Measurements from ENCODE around the gene USP13. TPM values are rescaled to one million over a fixed set of nuclear protein-coding genes. Genes with fewer than 3 reads are reported as not detected.
"Not testable (repeated sequence)": the region's sequence is repeated elsewhere in the genome, so short reads cannot be mapped to it uniquely, and the experiment has no call there.

The USP13 gene
- total RNA-seq, 5 donors from 2014 or later (not counting 1 experiment from before 2014, with no cell fraction given) = 6.2 to 7.9 (median 7.0) TPM

GRCh38 chr3:179683286-179683685 is 30.4 kb downstream of the USP13 start:
- CTCF ChIA-PET; H3K9me3 Mint-ChIP-seq; H3K4me1 Mint-ChIP-seq; H3K27ac ChIP-seq (ENCODE audit: low read length); H3K36me3 ChIP-seq (ENCODE audit: control insufficient read depth in 2 of 2, extremely low read depth in 1 of 2, insufficient read depth in 1 of 2, low read length in 1 of 2); H3K27me3 ChIP-seq (replicated peaks in 1 of 2; ENCODE audit: control insufficient read depth in 2 of 2, extremely low read depth in 1 of 2, insufficient read depth in 2 of 2, low read length in 1 of 2); H3K9me3 ChIP-seq; H3K27ac Mint-ChIP-seq; ATAC-seq (replicated peaks in 1 of 4); H3K4me3 ChIP-seq (ENCODE audit: control insufficient read depth in 1 of 2, extremely low read depth in 1 of 2, low read length in 1 of 2); H3K4me3 Mint-ChIP-seq; POLR2A ChIA-PET; H3K27me3 Mint-ChIP-seq; DNase-seq; H3K4me1 ChIP-seq (ENCODE audit: control insufficient read depth in 1 of 2, extremely low read depth in 1 of 2, insufficient read depth in 2 of 2, low read length in 2 of 2): not testable (repeated sequence)
- no CpG with 5 or more reads among the region's 5 CpGs for WGBS (ENCODE audit: insufficient coverage)
- H3K36me3 Mint-ChIP-seq = peaks cover 15% of the 10 kb centered on the region

DNA sequence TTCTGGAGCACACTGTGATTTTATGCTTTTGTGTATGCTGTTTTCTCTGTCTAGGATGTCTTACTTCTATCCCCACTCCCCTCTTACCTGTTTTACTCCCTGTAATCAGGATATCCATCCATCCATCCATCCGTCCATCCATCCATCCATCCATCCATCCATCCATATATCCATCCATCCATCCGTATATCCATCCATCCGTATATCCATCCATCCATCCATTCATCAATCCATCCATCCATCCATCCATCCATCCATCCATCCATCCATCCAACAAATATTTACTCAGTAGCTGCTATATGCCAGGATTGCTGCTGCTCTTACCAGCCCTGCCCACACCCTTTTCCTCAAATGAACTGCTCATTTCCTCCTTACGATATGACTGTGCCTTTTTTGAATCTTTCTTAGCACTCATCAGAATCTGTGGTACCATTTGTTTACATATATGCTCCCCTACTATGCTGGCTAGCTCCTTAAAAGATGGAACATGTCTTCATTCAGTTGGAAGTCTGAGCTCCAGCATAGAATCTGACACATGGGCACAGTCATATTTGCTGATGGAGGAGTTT is 35.2 kb downstream of the USP13 start:
- Mint-ChIP-seq H3K27me3 (no peaks in the 10 kb centered on the region), H3K9me3 (no peaks in the 10 kb centered on the region), H3K27ac (no peak overlapping the region), H3K4me1 (no peaks in the 10 kb centered on the region), H3K36me3 (peaks cover 40% of the 10 kb centered on the region), H3K4me3 (no peak overlapping the region)
- Histone ChIP-seq H3K27me3 (replicated peaks in 1 of 2; ENCODE audit: control insufficient read depth in 2 of 2, extremely low read depth in 1 of 2, insufficient read depth in 2 of 2, low read length in 1 of 2) (no peaks in the 10 kb centered on the region), H3K4me3 (ENCODE audit: control insufficient read depth in 1 of 2, extremely low read depth in 1 of 2, low read length in 1 of 2) (no peak overlapping the region), H3K36me3 (ENCODE audit: control insufficient read depth in 2 of 2, extremely low read depth in 1 of 2, insufficient read depth in 1 of 2, low read length in 1 of 2) (peaks cover 0 to 6% of the 10 kb centered on the region in 2 donors), H3K9me3 (no peaks in the 10 kb centered on the region), H3K27ac (ENCODE audit: low read length) (no peak overlapping the region), H3K4me1 (ENCODE audit: control insufficient read depth in 1 of 2, extremely low read depth in 1 of 2, insufficient read depth in 2 of 2, low read length in 2 of 2) (no peaks in the 10 kb centered on the region)
- POLR2A ChIA-PET = interaction anchor here in 1 of 2 donors (0.6 kb wide), 1 partner anchor 11 kb away, joined by 5 read pairs; no protein-coding TSS in a partner anchor
- no peak for DNase-seq
- CTCF ChIA-PET = no interaction called here
- 96% methylated on average over 4 of the region's 4 CpGs for WGBS (ENCODE audit: insufficient coverage)
- ATAC-seq (replicated peaks in 1 of 4) = no peak

DNA sequence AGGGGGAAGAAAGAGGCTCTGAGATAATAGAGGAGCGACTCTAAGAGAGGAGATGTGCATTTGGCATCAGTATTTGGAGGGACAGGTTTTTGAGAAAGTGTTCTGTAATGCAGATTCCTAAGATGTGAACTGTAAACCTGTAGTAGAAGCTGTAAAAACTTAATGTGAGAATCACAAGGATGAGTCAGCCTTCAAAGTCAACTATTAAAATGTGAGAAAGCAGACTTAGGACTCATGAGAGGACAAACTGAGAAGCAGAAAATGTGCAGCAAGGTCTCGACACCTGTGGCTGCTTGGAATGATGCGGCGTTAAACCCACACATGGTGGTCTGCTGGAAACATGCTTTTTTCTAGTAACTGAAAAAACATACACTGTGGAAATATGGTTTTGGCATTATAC is 36.0 kb downstream of the USP13 start:
- Histone ChIP-seq H3K4me3 (ENCODE audit: control insufficient read depth in 1 of 2, extremely low read depth in 1 of 2, low read length in 1 of 2) (no peak overlapping the region), H3K4me1 (ENCODE audit: control insufficient read depth in 1 of 2, extremely low read depth in 1 of 2, insufficient read depth in 2 of 2, low read length in 2 of 2) (no peaks in the 10 kb centered on the region), H3K9me3 (no peaks in the 10 kb centered on the region), H3K27ac (ENCODE audit: low read length) (no peak overlapping the region), H3K36me3 (ENCODE audit: control insufficient read depth in 2 of 2, extremely low read depth in 1 of 2, insufficient read depth in 1 of 2, low read length in 1 of 2) (peaks cover 0 to 6% of the 10 kb centered on the region in 2 donors), H3K27me3 (replicated peaks in 1 of 2; ENCODE audit: control insufficient read depth in 2 of 2, extremely low read depth in 1 of 2, insufficient read depth in 2 of 2, low read length in 1 of 2) (no peaks in the 10 kb centered on the region)
- ATAC-seq (replicated peaks in 1 of 4) = no peak
- DNase-seq = no peak
- H3K9me3 Mint-ChIP-seq = no peaks in the 10 kb centered on the region
- H3K36me3 Mint-ChIP-seq = peaks cover 37% of the 10 kb centered on the region
- H3K27ac Mint-ChIP-seq = no peak overlapping the region
- WGBS (ENCODE audit: insufficient coverage) = 88% methylated on average over 4 of the region's 4 CpGs
- H3K27me3 Mint-ChIP-seq = no peaks in the 10 kb centered on the region
- POLR2A ChIA-PET = no interaction called here
- H3K4me3 Mint-ChIP-seq = no peak overlapping the region
- H3K4me1 Mint-ChIP-seq = no peaks in the 10 kb centered on the region
- CTCF ChIA-PET = interaction anchor here in 1 of 2 donors (0.6 kb wide), 1 partner anchor 1511 kb away, joined by 5 read pairs; no protein-coding TSS in a partner anchor

DNA sequence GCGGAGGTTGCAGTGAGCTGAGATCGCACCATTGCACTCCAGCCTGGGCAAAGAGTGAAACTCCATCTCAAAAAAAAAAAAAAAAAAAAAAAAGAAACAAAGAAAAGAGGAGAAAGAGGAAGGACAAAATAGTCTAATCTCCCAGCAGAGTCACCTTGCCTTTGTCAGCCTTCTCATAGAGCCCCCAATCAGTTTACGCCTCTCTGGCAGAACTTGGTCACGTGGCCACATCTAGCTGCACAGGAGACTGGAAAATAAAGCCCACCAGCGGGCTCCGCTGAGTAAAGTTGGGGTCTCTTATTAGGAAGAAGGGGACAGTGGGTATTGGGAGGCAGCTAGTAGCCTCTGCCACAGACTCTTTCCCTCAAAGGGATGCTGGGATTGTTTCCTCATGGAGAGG is 41.9 kb downstream of the USP13 start:
- Mint-ChIP-seq H3K36me3 (peaks cover 31% of the 10 kb centered on the region), H3K27me3 (no peaks in the 10 kb centered on the region), H3K27ac (no peak overlapping the region), H3K9me3 (no peaks in the 10 kb centered on the region), H3K4me3 (no peak overlapping the region), H3K4me1 (peaks cover 0 to 3% (median 0%) of the 10 kb centered on the region in 3 donors)
- Histone ChIP-seq H3K27me3 (replicated peaks in 1 of 2; ENCODE audit: control insufficient read depth in 2 of 2, extremely low read depth in 1 of 2, insufficient read depth in 2 of 2, low read length in 1 of 2) (no peaks in the 10 kb centered on the region), H3K4me3 (ENCODE audit: control insufficient read depth in 1 of 2, extremely low read depth in 1 of 2, low read length in 1 of 2) (no peak overlapping the region), H3K36me3 (ENCODE audit: control insufficient read depth in 2 of 2, extremely low read depth in 1 of 2, insufficient read depth in 1 of 2, low read length in 1 of 2) (no peaks in the 10 kb centered on the region), H3K9me3 (no peaks in the 10 kb centered on the region), H3K4me1 (ENCODE audit: control insufficient read depth in 1 of 2, extremely low read depth in 1 of 2, insufficient read depth in 2 of 2, low read length in 2 of 2) (no peaks in the 10 kb centered on the region), H3K27ac (ENCODE audit: low read length) (no peak overlapping the region)
- POLR2A ChIA-PET = no interaction called here
- ATAC-seq (replicated peaks in 1 of 4) = no peak
- no peak for DNase-seq
- no CpG with 5 or more reads among the region's 6 CpGs for WGBS (ENCODE audit: insufficient coverage)
- CTCF ChIA-PET = interaction anchor here in 1 of 2 donors (1.0 kb wide), 1 partner anchor 15 kb away, joined by 3 read pairs; no protein-coding TSS in a partner anchor

GRCh38 chr3:179695672-179696313 is 43.0 kb downstream of the USP13 start:
- peaks cover 34% of the 10 kb centered on the region for H3K36me3 Mint-ChIP-seq
- H3K27ac ChIP-seq (ENCODE audit: low read length) = no peak overlapping the region
- 86% methylated on average over 1 of the region's 4 CpGs for WGBS (ENCODE audit: insufficient coverage)
- no peak overlapping the region for H3K27ac Mint-ChIP-seq
- no peaks in the 10 kb centered on the region for H3K36me3 ChIP-seq (ENCODE audit: control insufficient read depth in 2 of 2, extremely low read depth in 1 of 2, insufficient read depth in 1 of 2, low read length in 1 of 2)
- no peaks in the 10 kb centered on the region for H3K9me3 Mint-ChIP-seq
- H3K4me1 ChIP-seq (ENCODE audit: control insufficient read depth in 1 of 2, extremely low read depth in 1 of 2, insufficient read depth in 2 of 2, low read length in 2 of 2) = no peaks in the 10 kb centered on the region
- ATAC-seq (replicated peaks in 1 of 4) (no peak), DNase-seq (no peak)
- H3K4me3 Mint-ChIP-seq = no peak overlapping the region
- no peak overlapping the region for H3K4me3 ChIP-seq (ENCODE audit: control insufficient read depth in 1 of 2, extremely low read depth in 1 of 2, low read length in 1 of 2)
- ChIA-PET CTCF (interaction anchor here in 1 of 2 donors (1.0 kb wide), 1 partner anchor 14 kb away, joined by 3 read pairs; no protein-coding TSS in a partner anchor), POLR2A (interaction anchor here in 1 of 2 donors (0.6 kb wide), 1 partner anchor 1223 kb away, joined by 9 read pairs; no protein-coding TSS in a partner anchor)
- no peaks in the 10 kb centered on the region for H3K27me3 ChIP-seq (replicated peaks in 1 of 2; ENCODE audit: control insufficient read depth in 2 of 2, extremely low read depth in 1 of 2, insufficient read depth in 2 of 2, low read length in 1 of 2)
- H3K9me3 ChIP-seq = no peaks in the 10 kb centered on the region
- no peaks in the 10 kb centered on the region for H3K27me3 Mint-ChIP-seq
- peaks cover 0 to 3% (median 0%) of the 10 kb centered on the region in 3 donors for H3K4me1 Mint-ChIP-seq

GRCh38 chr3:179697736-179698332 is 45.0 kb downstream of the USP13 start:
- Histone ChIP-seq H3K27me3 (replicated peaks in 1 of 2; ENCODE audit: control insufficient read depth in 2 of 2, extremely low read depth in 1 of 2, insufficient read depth in 2 of 2, low read length in 1 of 2) (no peaks in the 10 kb centered on the region), H3K36me3 (ENCODE audit: control insufficient read depth in 2 of 2, extremely low read depth in 1 of 2, insufficient read depth in 1 of 2, low read length in 1 of 2) (peaks cover 0 to 5% of the 10 kb centered on the region in 2 donors), H3K4me3 (ENCODE audit: control insufficient read depth in 1 of 2, extremely low read depth in 1 of 2, low read length in 1 of 2) (no peak overlapping the region), H3K4me1 (ENCODE audit: control insufficient read depth in 1 of 2, extremely low read depth in 1 of 2, insufficient read depth in 2 of 2, low read length in 2 of 2) (no peaks in the 10 kb centered on the region), H3K27ac (ENCODE audit: low read length) (no peak overlapping the region), H3K9me3 (no peaks in the 10 kb centered on the region)
- DNase-seq = no peak
- no peaks in the 10 kb centered on the region for H3K27me3 Mint-ChIP-seq
- POLR2A ChIA-PET = no interaction called here
- H3K4me1 Mint-ChIP-seq = peaks cover 0 to 3% (median 0%) of the 10 kb centered on the region in 3 donors
- H3K4me3 Mint-ChIP-seq = no peak overlapping the region
- H3K36me3 Mint-ChIP-seq = peaks cover 27% of the 10 kb centered on the region
- no CpG with 5 or more reads among the region's 2 CpGs for WGBS (ENCODE audit: insufficient coverage)
- H3K27ac Mint-ChIP-seq = no peak overlapping the region
- H3K9me3 Mint-ChIP-seq = no peaks in the 10 kb centered on the region
- CTCF ChIA-PET = interaction anchor here in 1 of 2 donors (0.5 to 0.6 kb wide), 2 partner anchors 53 to 520 kb away, joined by 3 read pairs; no protein-coding TSS in a partner anchor
- ATAC-seq (replicated peaks in 1 of 4) = no peak
